ENCODE results near the gene PCDHA4.

GRCh38 chr5:140833993-140834392 is 27.1 kb downstream of the PCDHA4 start, which contains the start of gene PCDHA7:
- no peak for TF ChIP-seq EZH2 (IDR thresholded peaks at IDR 0.05; ENCODE audit: insufficient read depth, poor library complexity, severe bottlenecking)
- TF ChIP-seq EZH2phosphoT487 (IDR thresholded peaks at IDR 0.05; ENCODE audit: insufficient read depth, low read depth) = no peak
